Measurements from ENCODE around the gene ADAMTS6.

- TF ChIP-seq POLR2A (IDR thresholded peaks at IDR 0.05), result no peak
- peak in 4 of 5 experiments; percentile 13 to 42 (median 38) for TF ChIP-seq CTCF (IDR thresholded peaks at IDR 0.05 in 4 of 5, conservative IDR thresholded peaks at IDR 0.05 in 1 of 5)
These were observed 380.6 kb downstream of the ADAMTS6 start for GRCh38 chr5:65100911-65101631.
